ENCODE data around the gene CEP57L1.
A peak's percentile ranks its signal among the peaks of the same experiment; 100 is the strongest.

The CEP57L1 gene

DNA sequence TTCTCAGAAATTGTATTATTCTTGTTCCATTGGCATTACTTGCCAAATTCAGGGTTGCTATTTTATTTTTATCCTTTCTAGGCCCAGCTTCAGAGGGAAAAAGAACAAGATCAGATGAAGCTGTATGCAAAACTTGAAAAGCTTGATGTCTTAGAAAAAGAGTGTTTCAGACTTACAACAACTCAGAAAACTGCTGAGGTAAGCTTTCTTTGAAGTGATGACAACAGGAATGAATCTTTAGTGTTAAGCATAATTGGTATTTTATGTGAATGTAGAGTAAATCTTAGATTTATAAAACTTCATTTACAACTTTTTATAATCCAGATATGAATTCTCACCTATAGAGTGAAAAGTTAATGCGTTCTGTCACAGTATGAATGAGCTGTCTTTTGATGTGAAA is 58.4 kb downstream of the CEP57L1 start:
- DNase-seq (ENCODE audit: low read depth) = no peak
- TF ChIP-seq, protein P1, sequence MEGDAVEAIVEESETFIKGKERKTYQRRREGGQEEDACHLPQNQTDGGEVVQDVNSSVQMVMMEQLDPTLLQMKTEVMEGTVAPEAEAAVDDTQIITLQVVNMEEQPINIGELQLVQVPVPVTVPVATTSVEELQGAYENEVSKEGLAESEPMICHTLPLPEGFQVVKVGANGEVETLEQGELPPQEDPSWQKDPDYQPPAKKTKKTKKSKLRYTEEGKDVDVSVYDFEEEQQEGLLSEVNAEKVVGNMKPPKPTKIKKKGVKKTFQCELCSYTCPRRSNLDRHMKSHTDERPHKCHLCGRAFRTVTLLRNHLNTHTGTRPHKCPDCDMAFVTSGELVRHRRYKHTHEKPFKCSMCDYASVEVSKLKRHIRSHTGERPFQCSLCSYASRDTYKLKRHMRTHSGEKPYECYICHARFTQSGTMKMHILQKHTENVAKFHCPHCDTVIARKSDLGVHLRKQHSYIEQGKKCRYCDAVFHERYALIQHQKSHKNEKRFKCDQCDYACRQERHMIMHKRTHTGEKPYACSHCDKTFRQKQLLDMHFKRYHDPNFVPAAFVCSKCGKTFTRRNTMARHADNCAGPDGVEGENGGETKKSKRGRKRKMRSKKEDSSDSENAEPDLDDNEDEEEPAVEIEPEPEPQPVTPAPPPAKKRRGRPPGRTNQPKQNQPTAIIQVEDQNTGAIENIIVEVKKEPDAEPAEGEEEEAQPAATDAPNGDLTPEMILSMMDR (conservative IDR thresholded peaks at IDR 0.05; ENCODE audit: low read depth, low read length) = no peak

DNA sequence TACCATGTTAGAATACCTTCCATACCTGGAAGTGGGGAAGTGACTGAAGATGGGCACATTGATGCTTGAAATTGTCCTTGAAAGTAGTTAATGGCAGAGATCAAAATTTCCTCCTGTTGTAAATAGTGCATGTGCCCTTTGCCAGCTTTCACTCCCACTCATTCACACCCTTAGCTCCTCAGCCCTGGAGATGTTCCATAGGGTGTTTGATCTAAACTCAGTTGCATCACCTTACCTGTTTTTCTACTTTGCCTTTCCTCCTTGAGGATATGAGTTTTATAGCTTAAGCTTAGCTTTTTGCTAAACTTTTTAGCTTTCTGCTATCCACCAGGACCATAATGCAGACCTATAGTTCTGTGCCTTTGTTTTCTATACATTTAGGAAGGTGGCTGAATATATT is 69.0 kb downstream of the CEP57L1 start:
- TF ChIP-seq, protein P1 (conservative IDR thresholded peaks at IDR 0.05; ENCODE audit: low read depth, low read length) = no peak
- no peak for DNase-seq (ENCODE audit: low read depth)
- no peak overlapping the region for H3K4me3 ChIP-seq (ENCODE audit: low read depth, low read length)

More for the DNA sequence above, 58.4 kb downstream of the CEP57L1 start:
- no peak overlapping the region for H3K4me3 ChIP-seq (ENCODE audit: low read depth, low read length)

DNA sequence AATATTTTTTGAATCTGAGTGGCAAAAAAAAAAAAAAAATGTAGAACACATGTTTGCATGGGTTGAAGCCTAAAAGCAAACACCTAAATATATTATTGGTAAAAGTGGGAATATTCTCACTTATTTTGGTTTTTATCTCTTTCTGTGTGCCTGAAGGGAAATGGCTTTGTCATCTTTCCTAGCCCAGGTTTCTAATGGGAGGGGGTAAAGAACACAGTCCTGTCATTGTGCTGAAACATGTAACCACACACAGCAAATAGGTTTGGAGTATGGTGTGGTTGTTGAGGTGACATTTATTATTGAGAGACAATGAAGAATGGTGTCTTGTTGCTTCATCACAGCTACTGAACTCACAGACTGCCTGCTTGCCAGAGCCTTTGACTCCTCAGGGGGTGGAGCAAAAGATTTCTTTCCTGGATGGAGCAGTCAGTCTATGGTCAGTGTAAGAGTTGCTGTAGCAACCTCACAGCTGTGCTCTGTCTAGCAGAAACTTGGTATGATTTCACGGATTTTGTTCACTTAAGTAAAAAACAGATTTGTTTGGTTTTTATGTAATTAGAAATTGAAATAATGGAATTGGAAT is 70.2 kb downstream of the CEP57L1 start:
- DNase-seq (ENCODE audit: low read depth) = peak; percentile 93
- TF ChIP-seq, protein P1 (conservative IDR thresholded peaks at IDR 0.05; ENCODE audit: low read depth, low read length) = no peak
- no peak overlapping the region for H3K4me3 ChIP-seq (ENCODE audit: low read depth, low read length)

DNA sequence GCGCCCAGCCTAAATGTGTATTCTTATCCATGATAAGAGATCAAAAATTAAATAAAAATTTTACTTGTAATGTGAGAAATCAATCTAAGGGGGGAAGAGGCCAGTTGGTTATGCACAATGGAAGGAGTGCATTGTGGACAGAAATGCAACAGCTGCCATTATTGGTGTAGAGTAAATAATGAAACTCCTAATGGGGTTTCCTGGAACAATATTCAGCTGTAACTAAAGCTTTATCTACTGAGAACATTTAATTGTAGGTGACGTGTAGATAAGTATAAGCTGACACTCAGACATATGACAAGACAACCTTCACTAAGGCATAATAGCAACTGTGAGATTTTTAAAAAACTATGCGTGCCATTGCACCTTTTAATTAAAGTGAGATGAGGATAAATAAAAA is 71.4 kb downstream of the CEP57L1 start:
- H3K4me3 ChIP-seq (ENCODE audit: low read depth, low read length) = no peak overlapping the region
- no peak for DNase-seq (ENCODE audit: low read depth)
- TF ChIP-seq, protein P1 (conservative IDR thresholded peaks at IDR 0.05; ENCODE audit: low read depth, low read length) = no peak

DNA sequence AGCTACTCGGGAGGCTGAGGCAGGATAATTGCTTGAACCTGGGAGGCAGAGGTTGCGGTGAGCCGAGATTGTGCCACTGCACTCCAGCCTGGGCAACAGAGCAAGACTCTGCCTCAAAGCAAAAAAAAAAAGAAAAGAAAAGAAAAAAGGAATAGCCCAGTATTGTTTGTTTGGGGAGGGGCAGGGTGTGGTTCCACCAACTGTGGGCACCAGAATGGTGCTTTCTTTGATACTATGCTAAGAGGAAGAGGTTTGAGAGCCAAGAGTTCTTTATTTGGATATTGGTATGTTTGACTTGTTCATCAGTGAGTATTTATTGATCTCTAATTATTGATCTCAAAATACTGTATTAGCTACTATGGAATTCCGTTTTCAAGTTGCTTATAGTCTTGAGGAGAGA is 72.3 kb downstream of the CEP57L1 start:
- DNase-seq (ENCODE audit: low read depth) = no peak
- TF ChIP-seq, protein P1 (conservative IDR thresholded peaks at IDR 0.05; ENCODE audit: low read depth, low read length) = no peak
- H3K4me3 ChIP-seq (ENCODE audit: low read depth, low read length) = no peak overlapping the region

DNA sequence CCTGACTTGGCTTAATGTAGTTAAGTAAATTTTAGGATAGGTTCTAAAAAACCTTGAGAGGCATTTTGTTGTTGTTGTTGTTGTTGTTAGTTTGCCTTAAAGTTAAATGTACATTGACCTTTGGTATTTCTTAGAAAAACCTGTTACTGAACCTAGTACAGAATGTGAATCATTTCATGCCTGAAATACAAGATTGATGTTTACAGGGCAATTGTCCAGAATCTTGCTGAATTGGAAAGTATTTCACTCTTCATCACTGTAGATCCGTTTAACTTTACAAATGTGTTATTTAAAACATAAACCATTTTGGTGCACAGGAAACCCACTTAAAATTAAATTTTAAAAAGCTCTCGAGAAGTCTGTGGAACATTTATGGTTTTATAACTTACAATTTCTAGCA is 75.0 kb downstream of the CEP57L1 start:
- TF ChIP-seq, protein P1 (conservative IDR thresholded peaks at IDR 0.05; ENCODE audit: low read depth, low read length) = no peak
- peak; percentile 11 for DNase-seq (ENCODE audit: low read depth)
- H3K4me3 ChIP-seq (ENCODE audit: low read depth, low read length) = no peak overlapping the region

DNA sequence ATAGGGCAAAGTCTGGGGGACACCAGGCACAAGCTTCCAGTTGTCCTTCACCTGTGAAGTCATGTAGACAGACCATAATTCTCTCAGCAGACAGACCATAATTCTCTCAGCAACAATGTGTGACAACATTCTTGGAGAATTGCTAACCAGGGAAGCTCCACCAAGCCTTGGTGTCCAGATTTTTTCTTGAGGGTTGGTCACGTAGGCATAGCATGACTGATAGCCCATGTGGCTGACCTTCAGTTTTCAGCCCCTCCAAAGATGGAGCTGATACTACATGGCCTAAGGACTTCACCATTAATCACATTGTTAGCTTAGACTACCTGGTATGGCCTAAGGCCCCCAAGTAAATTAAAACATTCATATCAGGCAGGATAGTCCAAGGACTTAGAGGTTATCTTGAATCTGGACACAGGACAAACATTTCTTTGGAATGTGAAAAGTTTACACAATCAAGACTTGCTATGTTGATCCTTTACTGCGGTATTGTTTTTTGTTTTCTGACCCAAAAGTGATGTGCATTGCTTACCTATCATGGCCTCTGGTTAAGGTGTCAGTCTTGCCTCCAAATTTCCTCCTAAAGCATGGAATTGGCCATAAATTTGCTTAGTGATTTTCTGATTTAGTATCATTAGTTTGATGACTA is 76.9 kb downstream of the CEP57L1 start:
- no peak overlapping the region for H3K4me3 ChIP-seq (ENCODE audit: low read depth, low read length)
- TF ChIP-seq, protein P1 (conservative IDR thresholded peaks at IDR 0.05; ENCODE audit: low read depth, low read length) = no peak
- DNase-seq (ENCODE audit: low read depth) = no peak

Measured in choroid plexus epithelial cell (primary cell).